HCT116 (cell line): ENCODE data around the gene NLRP10. TPM values are rescaled to one million over a fixed set of nuclear protein-coding genes. Genes with fewer than 3 reads are reported as not detected.

Source experiments
- ATAC-seq: fragments of 200-7000 bp; cut with Tn5 transposase; 2 replicates; pipeline ENCODE4 v1.9.1; 2020; ENCODE audit warnings: mild to moderate bottlenecking, moderate library complexity
- BruUV-seq: library from RNA; stranded (reverse); fragments of 400-500 nt; replicated peaks from 2 replicates; lab custom pipeline; 2021; lab: Mats Ljungman, UMichigan
- CTCF ChIA-PET: fragments of 300-600 bp; sonication (Branson Sonifier 250); formaldehyde crosslinking; loops from one replicate; lab custom pipeline; 2021; ENCODE audit warnings: antibody characterized with exemption; lab: Charles Lee
- POLR2A ChIA-PET: fragments of 300-600, 350-600 bp; sonication (Branson Sonifier 250); formaldehyde crosslinking; loops from one replicate; lab custom pipeline; 2021; ENCODE audit warnings: antibody characterized with exemption; lab: Charles Lee
- RAD21 ChIA-PET, 2 experiments: fragments of 300-600 bp; sonication (Branson Sonifier 250); formaldehyde crosslinking; loops; one replicate each; lab custom pipeline; 2023; ENCODE audit warnings: low total read pairs in 2 of 2; ENCODE audit not compliant: uncharacterized antibody in 2 of 2, unreplicated experiment in 2 of 2, low non-redundant PET in 1 of 2; lab: Charles Lee
- DNase-seq: peaks from one replicate; pipeline ENCODE4 v3.0.0-alpha.2; 2010; ENCODE audit warnings: low read depth, low spot score
- H2AFZ ChIP-seq: fragments of 200-600 bp; shearing (Covaris generic), sonication (generic); 2 replicates; pipeline ENCODE4 v1.6.1; 2017; ENCODE audit warnings: low read depth, mixed run types, mixed read lengths, antibody characterized with exemption, low read length; ENCODE audit not compliant: poor library complexity, severe bottlenecking
- H3K27ac ChIP-seq: 2 replicates; pipeline ENCODE4 v1.5.1; 2012; ENCODE audit warnings: low read depth, low read length
- H3K27me3 ChIP-seq: fragments of 200-600 bp; sonication (generic); 2 replicates; pipeline ENCODE4 v1.6.1; 2016; ENCODE audit warnings: mixed run types, low read length, mixed read lengths; ENCODE audit not compliant: insufficient read depth
- H3K36me3 ChIP-seq, 2 experiments: fragments of 200-500 bp in 1 of 2; fragments of 200-600 bp in 1 of 2; sonication (Bioruptor generic) in 1 of 2; sonication (generic) in 1 of 2; 2 replicates each; pipeline versions ENCODE4 v1.5.1 to v1.6.1; 2014 to 2016; ENCODE audit warnings: low read length in 2 of 2, inconsistent platforms in 1 of 2, mixed read lengths in 1 of 2, mixed run types in 1 of 2; ENCODE audit not compliant: insufficient read depth in 2 of 2, control insufficient read depth in 1 of 2
- H3K4me1 ChIP-seq, 2 experiments: fragments of 200-600 bp in 1 of 2; sonication (generic) in 1 of 2; 2 replicates each; pipeline versions ENCODE4 v1.5.1 to v1.6.1; 2012 to 2017; ENCODE audit warnings: low read length in 2 of 2, inconsistent platforms in 1 of 2, mild to moderate bottlenecking in 1 of 2, mixed read lengths in 1 of 2, mixed run types in 1 of 2, moderate library complexity in 1 of 2; ENCODE audit not compliant: insufficient read depth in 2 of 2, control insufficient read depth in 1 of 2
- H3K4me2 ChIP-seq: fragments of 200-600 bp; sonication (generic); 2 replicates; pipeline ENCODE4 v1.6.1; 2017; ENCODE audit warnings: mixed run types, low read length, mixed read lengths
- H3K4me3 ChIP-seq, 2 experiments: fragments of 200-600 bp in 1 of 2; sonication (generic) in 1 of 2; replicated peaks in 1 of 2; 2 replicates each; pipeline ENCODE4 v1.5.1; 2011 to 2016; ENCODE audit warnings: low read length in 2 of 2, control low read depth in 1 of 2, low read depth in 1 of 2, mild to moderate bottlenecking in 1 of 2, mixed read lengths in 1 of 2, mixed run types in 1 of 2
- H3K79me2 ChIP-seq: fragments of 200-600 bp; sonication (generic); 2 replicates; pipeline ENCODE4 v1.6.1; 2017; ENCODE audit warnings: mild to moderate bottlenecking, mixed run types, low read length, moderate library complexity, mixed read lengths; ENCODE audit not compliant: insufficient read depth
- H3K9ac ChIP-seq: fragments of 200-600 bp; sonication (generic); 2 replicates; pipeline ENCODE4 v1.6.1; 2016; ENCODE audit warnings: low read length, mixed read lengths
- H3K9me2 ChIP-seq: fragments of 200-600 bp; sonication (generic), shearing (Covaris generic); 2 replicates; pipeline ENCODE4 v1.6.1; 2017; ENCODE audit warnings: mixed run types, mild to moderate bottlenecking, moderate library complexity; ENCODE audit not compliant: insufficient read depth
- H3K9me3 ChIP-seq, 2 experiments: fragments of 200-500 bp in 1 of 2; fragments of 200-600 bp in 1 of 2; sonication (Bioruptor generic) in 1 of 2; sonication (generic) in 1 of 2; 2 replicates each; pipeline ENCODE4 v1.6.1; 2014 to 2017; ENCODE audit warnings: low read length in 2 of 2, mixed read lengths in 2 of 2, inconsistent platforms in 1 of 2, low read depth in 1 of 2, mild to moderate bottlenecking in 1 of 2, mixed run types in 1 of 2, moderate library complexity in 1 of 2; ENCODE audit not compliant: control insufficient read depth in 1 of 2, insufficient read depth in 1 of 2
- H4K20me1 ChIP-seq: fragments of 200-600 bp; sonication (generic), shearing (Covaris generic); 2 replicates; pipeline ENCODE4 v1.6.1; 2017; ENCODE audit warnings: mixed run types, mild to moderate bottlenecking, moderate library complexity; ENCODE audit not compliant: insufficient read depth
- CBX3 ChIP-seq: IDR thresholded peaks from 2 replicates; pipeline ENCODE4 v1.6.1; 2012; ENCODE audit warnings: low read depth
- CEBPB ChIP-seq: IDR thresholded peaks from 2 replicates; pipeline ENCODE4 v1.6.1; 2012; ENCODE audit warnings: low read depth
- CTCF ChIP-seq, 3 experiments: fragments of 200-600 bp in 1 of 3; sonication (generic) in 1 of 3; IDR thresholded peaks in 2 of 3; conservative IDR thresholded peaks in 1 of 3; 2 replicates each; pipeline ENCODE4 v1.5.1; 2012 to 2017; ENCODE audit warnings: low read depth in 2 of 3, low read length in 2 of 3, antibody characterized with exemption in 1 of 3, borderline replicate concordance in 1 of 3, control low read depth in 1 of 3, mild to moderate bottlenecking in 1 of 3, mixed read lengths in 1 of 3, mixed run types in 1 of 3, moderate library complexity in 1 of 3; ENCODE audit not compliant: insufficient read depth in 1 of 3
- EGR1 ChIP-seq: IDR thresholded peaks from 2 replicates; pipeline ENCODE4 v1.6.1; 2012; ENCODE audit warnings: low read depth
- EZH2 ChIP-seq: fragments of 200-600 bp; sonication (generic); IDR thresholded peaks from 2 replicates; pipeline ENCODE4 v1.6.1; 2017; ENCODE audit warnings: antibody characterized with exemption, mixed run types
- EZH2phosphoT487 ChIP-seq: fragments of 200-600 bp; IDR thresholded peaks from 2 replicates; pipeline ENCODE4 v1.6.1; 2018; ENCODE audit warnings: antibody characterized with exemption, borderline replicate concordance
- FOSL1 ChIP-seq: IDR thresholded peaks from 2 replicates; pipeline ENCODE4 v1.6.1; 2012; ENCODE audit warnings: low read depth
- MAX ChIP-seq: IDR thresholded peaks from 2 replicates; pipeline ENCODE4 v1.6.1; 2012
- POLR2A ChIP-seq: IDR thresholded peaks from 2 replicates; pipeline ENCODE4 v1.7.0; 2011; ENCODE audit warnings: borderline replicate concordance; ENCODE audit not compliant: insufficient read depth, insufficient read length; ENCODE audit errors: extremely low read depth
- RAD21 ChIP-seq: IDR thresholded peaks from 2 replicates; pipeline ENCODE4 v1.6.1; 2012; ENCODE audit warnings: low read depth, mild to moderate bottlenecking
- REST ChIP-seq: IDR thresholded peaks from 2 replicates; pipeline ENCODE4 v1.6.1; 2012; ENCODE audit warnings: low read depth
- SIN3A ChIP-seq: IDR thresholded peaks from 2 replicates; pipeline ENCODE4 v1.6.1; 2012; ENCODE audit warnings: low read depth
- SRF ChIP-seq: IDR thresholded peaks from 2 replicates; pipeline ENCODE4 v1.6.1; 2012; ENCODE audit warnings: low read depth
- TCF7L2 ChIP-seq: IDR thresholded peaks from 2 replicates; pipeline ENCODE4 v1.7.0; 2011; ENCODE audit warnings: borderline replicate concordance, inconsistent platforms; ENCODE audit not compliant: insufficient read depth, insufficient read length; ENCODE audit errors: extremely low read depth
- YY1 ChIP-seq: IDR thresholded peaks from 2 replicates; pipeline ENCODE4 v1.6.1; 2011; ENCODE audit warnings: low read length, low read depth, moderate library complexity, mild to moderate bottlenecking; ENCODE audit not compliant: insufficient replicate concordance; ENCODE audit errors: extremely low read depth
- ZBTB33 ChIP-seq: IDR thresholded peaks from 2 replicates; pipeline ENCODE4 v1.6.1; 2011; ENCODE audit warnings: mild to moderate bottlenecking, low read length, moderate library complexity; ENCODE audit not compliant: insufficient replicate concordance; ENCODE audit errors: extremely low read depth
- ZFX ChIP-seq: fragments of 450-650 bp; IDR thresholded peaks from 2 replicates; pipeline ENCODE4 v1.6.1; 2017
- intact Hi-C: fragments of 100-400 bp; cut with micrococcal nuclease; formaldehyde crosslinking; loops from 2 replicates; pipeline ENCODE4 v1.10.0; 2022
- total RNA-seq: library from RNA; stranded (reverse); gene quantifications from one replicate; pipeline ENCODE4 v1.2.1, GENCODE V29; 2021; ENCODE audit not compliant: unreplicated experiment

The NLRP10 gene
- total RNA-seq, 1 experiment from 2014 or later = not detected

GRCh38 chr11:8013833-8014232 lies 48.6 kb upstream of the NLRP10 start:
- POLR2A ChIA-PET = no interaction called here
- intact Hi-C loops = no loop called here
- Histone ChIP-seq H3K9me3 (no peaks in the 10 kb centered on the region), H3K27ac (no peak overlapping the region), H3K9ac (no peak overlapping the region), H2AFZ (no peak overlapping the region), H3K36me3 (no peaks in the 10 kb centered on the region), H3K9me2 (no peaks in the 10 kb centered on the region), H3K27me3 (peaks cover 14% of the 10 kb centered on the region; the same call in 1 of the 2 replicates), H3K4me3 (no peak overlapping the region), H3K4me1 (no peaks in the 10 kb centered on the region), H3K79me2 (no peaks in the 10 kb centered on the region), H4K20me1 (no peaks in the 10 kb centered on the region), H3K4me2 (no peak overlapping the region)
- RAD21 ChIA-PET = no interaction called here
- ATAC-seq = no peak
- no TSS peak for BruUV-seq
- TF ChIP-seq RAD21 (no peak), EZH2 (no peak), CEBPB (no peak), SRF (no peak), MAX (no peak), SIN3A (no peak), REST (no peak), ZBTB33 (no peak), EZH2phosphoT487 (no peak), CBX3 (no peak), FOSL1 (no peak), TCF7L2 (no peak), YY1 (no peak), POLR2A (no peak), ZFX (no peak), EGR1 (no peak), CTCF (IDR thresholded peaks at IDR 0.05 in 2 of 3, conservative IDR thresholded peaks at IDR 0.05 in 1 of 3; ENCODE audit: borderline replicate concordance in 1 of 3, insufficient read depth in 1 of 3, low read depth in 2 of 3, low read length in 2 of 3) (no peak)
- no peak for DNase-seq
- CTCF ChIA-PET = no interaction called here
